ENCODE data around the gene EXD3. TPM values are rescaled to one million over a fixed set of nuclear protein-coding genes. Genes with fewer than 3 reads are reported as not detected.

Gene EXD3
- total and polyA plus RNA-seq, 7 donors = 8.9 to 29.7 (median 18.0) TPM

DNA sequence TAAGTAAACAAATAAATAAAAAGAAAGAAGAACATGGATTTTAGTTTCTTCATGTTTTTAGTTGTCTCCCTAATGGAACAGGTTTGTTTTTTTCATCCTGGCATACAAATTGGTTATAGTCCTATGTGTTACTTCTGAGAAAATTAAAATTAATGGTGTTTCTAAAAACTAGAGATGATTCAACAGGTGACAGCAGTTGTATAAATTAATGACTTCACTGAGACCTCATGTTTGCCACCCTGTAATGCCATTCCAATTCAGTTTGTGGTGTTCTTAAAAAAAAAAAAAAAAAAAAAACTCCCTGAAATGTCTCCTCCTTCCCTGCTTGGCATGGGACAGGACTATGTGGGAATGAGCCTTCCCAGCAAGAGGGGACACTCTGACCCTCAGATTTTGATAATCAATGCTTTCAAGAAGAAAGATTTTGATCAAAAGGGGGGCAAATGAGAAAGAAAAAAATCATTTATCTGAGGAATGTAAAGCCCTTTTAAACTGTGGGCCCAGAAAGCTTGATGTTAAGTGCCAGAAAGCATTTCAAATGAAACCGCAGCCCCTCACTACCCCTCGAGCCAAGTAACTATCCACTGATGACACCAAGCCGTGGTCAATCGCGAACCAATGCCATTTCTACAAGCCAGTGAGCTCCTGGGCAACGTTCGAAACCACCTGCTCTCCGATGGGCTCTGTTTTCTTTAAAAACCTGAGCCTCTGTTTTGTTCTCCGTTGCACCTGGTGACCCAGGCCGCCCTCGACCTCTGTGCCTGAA is 941 bp downstream of the EXD3 start:
- no peaks in the 10 kb centered on the region for H3K36me3 ChIP-seq
- no peaks in the 10 kb centered on the region for H3K27me3 ChIP-seq
- 1 to 4% methylated on average over 11 of the region's 11 CpGs for WGBS, 2 donors
- peak overlapping the region; percentile 34 to 94 (median 86) for H3K4me3 ChIP-seq
- no peaks in the 10 kb centered on the region for H3K9me3 ChIP-seq
- peak overlapping the region; percentile 34 to 77 (median 70) for H3K27ac ChIP-seq
- intact Hi-C loops (cut with DNase I) = loop anchor here (5.0 kb wide), 1 partner anchor 35 kb away; the partner anchor contains the start of gene NSMF
- peaks cover 0 to 45% (median 34%) of the 10 kb centered on the region in 4 donors for H3K4me1 ChIP-seq
- peak; percentile 37 for DNase-seq
- TF ChIP-seq EP300 (IDR thresholded peaks at IDR 0.05) = no peak
- no peak for TF ChIP-seq POLR2A (IDR thresholded peaks at IDR 0.05)
- TF ChIP-seq POLR2AphosphoS5 (IDR thresholded peaks at IDR 0.05) = no peak
- TF ChIP-seq, protein P1, sequence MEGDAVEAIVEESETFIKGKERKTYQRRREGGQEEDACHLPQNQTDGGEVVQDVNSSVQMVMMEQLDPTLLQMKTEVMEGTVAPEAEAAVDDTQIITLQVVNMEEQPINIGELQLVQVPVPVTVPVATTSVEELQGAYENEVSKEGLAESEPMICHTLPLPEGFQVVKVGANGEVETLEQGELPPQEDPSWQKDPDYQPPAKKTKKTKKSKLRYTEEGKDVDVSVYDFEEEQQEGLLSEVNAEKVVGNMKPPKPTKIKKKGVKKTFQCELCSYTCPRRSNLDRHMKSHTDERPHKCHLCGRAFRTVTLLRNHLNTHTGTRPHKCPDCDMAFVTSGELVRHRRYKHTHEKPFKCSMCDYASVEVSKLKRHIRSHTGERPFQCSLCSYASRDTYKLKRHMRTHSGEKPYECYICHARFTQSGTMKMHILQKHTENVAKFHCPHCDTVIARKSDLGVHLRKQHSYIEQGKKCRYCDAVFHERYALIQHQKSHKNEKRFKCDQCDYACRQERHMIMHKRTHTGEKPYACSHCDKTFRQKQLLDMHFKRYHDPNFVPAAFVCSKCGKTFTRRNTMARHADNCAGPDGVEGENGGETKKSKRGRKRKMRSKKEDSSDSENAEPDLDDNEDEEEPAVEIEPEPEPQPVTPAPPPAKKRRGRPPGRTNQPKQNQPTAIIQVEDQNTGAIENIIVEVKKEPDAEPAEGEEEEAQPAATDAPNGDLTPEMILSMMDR (IDR thresholded peaks at IDR 0.05) = no peak

DNA sequence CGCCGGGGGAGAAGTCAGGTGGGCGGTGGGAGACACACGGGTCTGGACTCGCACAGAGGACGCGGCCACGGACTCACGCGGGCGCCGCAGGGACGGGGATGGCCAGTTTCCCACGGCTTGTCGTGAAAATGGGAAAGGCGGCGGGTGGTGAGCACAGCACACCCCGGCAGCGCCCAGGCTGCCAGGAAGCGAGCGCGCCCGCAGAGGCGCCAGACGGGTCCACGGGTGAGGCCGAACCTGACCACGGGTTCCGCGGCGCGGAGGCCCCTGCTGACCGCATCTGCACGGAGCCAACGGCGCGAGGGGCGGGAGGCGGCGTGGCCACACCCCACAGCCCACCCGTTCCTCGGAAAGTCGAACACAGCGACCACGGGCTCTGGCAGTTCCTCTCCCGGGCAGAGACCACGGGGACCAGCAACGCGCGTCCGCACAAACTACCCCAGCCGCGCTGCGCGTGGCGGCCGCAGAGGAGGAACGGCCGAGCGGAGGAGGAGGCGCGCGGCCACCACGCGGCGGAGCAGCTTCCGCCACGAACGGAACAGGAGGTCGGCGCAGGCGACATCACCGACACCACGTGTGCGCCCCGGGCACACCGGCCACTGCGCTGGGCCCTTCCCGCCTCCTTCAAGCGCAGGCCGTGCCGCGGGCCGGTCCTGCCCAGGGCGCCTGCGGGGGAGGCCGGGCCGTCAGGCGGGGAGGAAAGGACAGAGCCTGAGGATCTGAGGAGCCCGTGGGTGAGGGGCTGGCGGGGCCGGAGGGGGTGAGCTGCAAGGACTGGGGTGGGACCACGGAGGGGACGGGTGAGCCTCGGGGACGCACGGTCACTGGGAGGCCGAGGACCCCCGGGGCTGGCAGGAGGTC is 5.6 kb downstream of the EXD3 start:
- peak in 1 of 4 donors; percentile 42 for TF ChIP-seq POLR2AphosphoS5 (IDR thresholded peaks at IDR 0.05)
- no peak for TF ChIP-seq POLR2A (IDR thresholded peaks at IDR 0.05)
- intact Hi-C loops (cut with DNase I) = no loop called here
- DNase-seq = no peak
- H3K4me3 ChIP-seq = peak overlapping the region in 3 of 4 donors; percentile 17 to 45 (median 31)
- WGBS, 2 donors = 92 to 94% methylated on average over 99 of the region's 99 CpGs
- H3K27ac ChIP-seq = peak overlapping the region in 1 of 4 donors; percentile 43
- H3K27me3 ChIP-seq = no peaks in the 10 kb centered on the region
- H3K36me3 ChIP-seq = no peaks in the 10 kb centered on the region
- no peaks in the 10 kb centered on the region for H3K9me3 ChIP-seq
- H3K4me1 ChIP-seq = peaks cover 0 to 22% (median 13%) of the 10 kb centered on the region in 4 donors

DNA sequence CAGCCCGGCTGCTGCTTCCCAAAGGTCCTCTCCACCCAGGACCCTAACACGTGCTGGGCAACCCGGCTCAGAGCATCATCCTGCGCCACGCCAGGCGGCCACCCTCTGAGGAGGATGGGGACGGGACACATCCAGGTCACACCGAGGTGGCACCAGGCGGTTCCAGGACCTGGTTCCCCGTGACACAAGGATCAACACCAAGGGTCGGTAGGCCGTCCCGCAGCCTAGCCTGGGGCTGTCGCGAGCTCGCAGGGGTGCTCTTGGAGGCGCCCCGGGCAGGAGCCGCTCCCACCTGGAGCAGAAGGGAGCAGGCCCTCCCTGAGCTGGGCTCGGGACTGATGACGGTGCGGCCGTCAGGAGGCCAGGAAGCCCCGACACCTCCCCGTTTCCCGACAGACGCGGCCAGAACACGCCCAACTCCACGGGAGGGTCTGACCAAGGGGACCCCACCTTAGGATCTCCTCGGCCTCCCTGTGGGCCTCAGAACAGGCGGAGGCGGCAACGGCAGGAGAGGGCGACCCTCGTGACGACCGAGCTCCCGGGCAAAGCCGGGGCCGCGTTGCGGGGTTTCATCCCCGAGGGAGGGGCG is 6.3 kb downstream of the EXD3 start:
- 95% methylated on average over 45 of the region's 45 CpGs for WGBS, 2 donors
- intact Hi-C loops (cut with DNase I) = no loop called here
- TF ChIP-seq EP300 (IDR thresholded peaks at IDR 0.05) = no peak
- TF ChIP-seq, protein P1 (IDR thresholded peaks at IDR 0.05) = no peak
- no peak for TF ChIP-seq POLR2AphosphoS5 (IDR thresholded peaks at IDR 0.05)
- peak overlapping the region in 1 of 4 donors; percentile 43 for H3K27ac ChIP-seq
- H3K4me3 ChIP-seq = peak overlapping the region in 2 of 4 donors; percentile 31 to 45
- H3K27me3 ChIP-seq = no peaks in the 10 kb centered on the region
- DNase-seq = no peak
- H3K36me3 ChIP-seq = no peaks in the 10 kb centered on the region
- no peaks in the 10 kb centered on the region for H3K9me3 ChIP-seq
- peaks cover 0 to 19% (median 11%) of the 10 kb centered on the region in 4 donors for H3K4me1 ChIP-seq

DNA sequence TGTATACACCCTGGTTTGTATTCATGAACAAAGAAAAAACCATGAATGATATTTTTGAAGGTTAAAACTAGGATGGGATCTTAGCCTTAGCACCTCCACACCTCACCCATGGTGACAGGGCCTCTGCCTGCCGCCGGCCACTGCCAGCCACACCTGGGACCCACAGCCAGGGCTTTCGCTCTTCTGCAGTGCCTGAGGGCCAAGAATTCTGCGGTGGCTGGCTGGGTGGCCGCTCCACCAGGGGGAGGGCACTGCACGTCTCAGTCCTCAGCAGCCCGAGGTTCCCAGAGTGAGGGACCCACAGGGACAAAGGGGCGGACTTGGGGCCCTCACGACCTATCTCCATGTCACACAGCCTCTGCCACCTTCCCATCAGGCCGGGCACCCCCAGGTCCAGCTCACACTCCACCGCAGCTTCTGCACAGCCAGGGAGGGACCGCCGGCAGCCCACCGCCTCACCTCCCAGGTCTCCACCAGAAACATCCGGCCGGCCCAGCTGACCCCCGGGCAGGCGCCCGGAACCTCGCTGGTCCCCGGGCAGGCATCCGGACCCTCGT is 6.9 kb downstream of the EXD3 start:
- 96 to 97% methylated on average over 23 of the region's 23 CpGs for whole genome bisulfite sequencing, 2 donors
- no peaks in the 10 kb centered on the region for H3K27me3 ChIP-seq
- DNase-seq = no peak

More for the DNA sequence above, 6.9 kb downstream of the EXD3 start:
- no peak overlapping the region for H3K4me3 ChIP-seq
- TF ChIP-seq, protein P1 (IDR thresholded peaks at IDR 0.05) = no peak
- H3K27ac ChIP-seq = no peak overlapping the region
- intact Hi-C loops (cut with DNase I) = no loop called here
- H3K36me3 ChIP-seq = no peaks in the 10 kb centered on the region
- H3K9me3 ChIP-seq = no peaks in the 10 kb centered on the region
- H3K4me1 ChIP-seq = peaks cover 0 to 22% (median 12%) of the 10 kb centered on the region in 4 donors

Data from sigmoid colon (tissue), 7 donors.